K562 (cell line): ENCODE data around the gene SPATA17.

ENCODE experiments used
- CBX3 ChIP-seq, 2 experiments: IDR thresholded peaks; 1 replicate in 1 of 2; 2 replicates in 1 of 2; pipeline ENCODE4 v1.6.1; 2012; ENCODE audit warnings: inconsistent platforms in 2 of 2, low read length in 2 of 2, borderline replicate concordance in 1 of 2, control low read depth in 1 of 2
- CEBPG ChIP-seq, 3 experiments: fragments of 200-800 bp in 1 of 3; sonication (Bioruptor generic) in 1 of 3; sonication (generic) in 1 of 3; formaldehyde crosslinking in 1 of 3; IDR thresholded peaks in 2 of 3; conservative IDR thresholded peaks in 1 of 3; 2 replicates each; pipeline versions ENCODE4 v1.6.1 to v1.8.0; 2016 to 2022; ENCODE audit warnings: missing compliant biosample characterization in 2 of 3, missing genetic modification characterization in 2 of 3, mild to moderate bottlenecking in 1 of 3, missing genetic modification reagents in 1 of 3
- FOXK1 ChIP-seq: sonication (generic); formaldehyde crosslinking; IDR thresholded peaks from 2 replicates; pipeline ENCODE4 v1.8.0; 2022; ENCODE audit warnings: missing genetic modification reagents, mild to moderate bottlenecking, borderline replicate concordance
- GABPB1 ChIP-seq: sonication (generic); formaldehyde crosslinking; IDR thresholded peaks from 2 replicates; pipeline ENCODE4 v1.8.0; 2022; ENCODE audit warnings: mild to moderate bottlenecking, missing genetic modification reagents
- POLR2AphosphoS5 ChIP-seq: IDR thresholded peaks from 2 replicates; pipeline ENCODE4 v1.6.1; 2011; ENCODE audit warnings: mild to moderate bottlenecking, low read depth, low read length, moderate library complexity; ENCODE audit not compliant: control insufficient read depth, insufficient read depth
- SMARCA5 ChIP-seq: fragments of 450-650 bp; IDR thresholded peaks from 2 replicates; pipeline ENCODE4 v1.6.1; 2016
- ZNF121 ChIP-seq: sonication (generic); formaldehyde crosslinking; conservative IDR thresholded peaks from 2 replicates; pipeline ENCODE4 v1.8.0; 2022; ENCODE audit warnings: missing genetic modification reagents
- TF ChIP-seq, protein P1 (sequence below): fragments of 450-650 bp; IDR thresholded peaks from 2 replicates; pipeline ENCODE4 v1.6.1; 2016

DNA sequence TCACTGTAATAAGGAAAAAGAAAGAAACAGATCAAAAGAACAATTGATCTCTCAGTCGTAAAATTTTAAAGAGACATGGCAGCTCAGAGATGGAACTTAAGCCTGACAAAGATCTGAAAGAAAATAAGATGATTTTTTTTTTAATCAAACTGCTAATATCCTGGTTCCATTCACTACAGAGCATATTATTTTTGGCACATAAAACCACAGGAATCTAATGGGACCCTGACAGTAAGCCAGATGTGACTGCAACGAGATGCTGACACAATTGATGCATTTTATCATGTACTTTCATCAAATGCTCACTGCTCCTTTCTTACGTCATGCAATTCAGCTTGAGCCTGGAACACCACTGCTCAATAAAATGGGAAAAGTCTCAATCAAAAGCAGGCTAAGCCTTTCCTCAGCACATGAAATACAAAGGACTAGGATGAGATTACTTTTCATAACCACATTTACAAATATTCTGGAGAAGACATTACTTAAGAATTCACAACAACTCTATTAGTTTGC, 16.9 kb upstream of the SPATA17 start:
- TF ChIP-seq ZNF121 (CRISPR knock-in tag) (no peak), CBX3 (IDR thresholded peaks at IDR 0.05; ENCODE audit: borderline replicate concordance in 1 of 2, low read length in 2 of 2) (no peak), SMARCA5 (no peak), FOXK1 (CRISPR knock-in tag) (no peak), CEBPG (CRISPR knock-in tag; IDR thresholded peaks at IDR 0.05) (no peak), CEBPG (tag; conservative IDR thresholded peaks at IDR 0.05 in 1 of 2, IDR thresholded peaks at IDR 0.05 in 1 of 2) (no peak), GABPB1 (CRISPR knock-in tag) (no peak), POLR2AphosphoS5 (no peak)
- TF ChIP-seq, protein P1, sequence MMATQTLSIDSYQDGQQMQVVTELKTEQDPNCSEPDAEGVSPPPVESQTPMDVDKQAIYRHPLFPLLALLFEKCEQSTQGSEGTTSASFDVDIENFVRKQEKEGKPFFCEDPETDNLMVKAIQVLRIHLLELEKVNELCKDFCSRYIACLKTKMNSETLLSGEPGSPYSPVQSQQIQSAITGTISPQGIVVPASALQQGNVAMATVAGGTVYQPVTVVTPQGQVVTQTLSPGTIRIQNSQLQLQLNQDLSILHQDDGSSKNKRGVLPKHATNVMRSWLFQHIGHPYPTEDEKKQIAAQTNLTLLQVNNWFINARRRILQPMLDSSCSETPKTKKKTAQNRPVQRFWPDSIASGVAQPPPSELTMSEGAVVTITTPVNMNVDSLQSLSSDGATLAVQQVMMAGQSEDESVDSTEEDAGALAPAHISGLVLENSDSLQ: no peak
